ENCODE results near the gene DNMT3B.

The DNMT3B gene

GRCh38 chr20:32828029-32828680 lies 66.0 kb downstream of the DNMT3B start:
- no peak for DNase-seq

GRCh38 chr20:32829311-32830005 lies 67.3 kb downstream of the DNMT3B start:
- DNase-seq, result no peak

GRCh38 chr20:32830437-32830836 lies 68.3 kb downstream of the DNMT3B start:
- DNase-seq, result no peak

DNA sequence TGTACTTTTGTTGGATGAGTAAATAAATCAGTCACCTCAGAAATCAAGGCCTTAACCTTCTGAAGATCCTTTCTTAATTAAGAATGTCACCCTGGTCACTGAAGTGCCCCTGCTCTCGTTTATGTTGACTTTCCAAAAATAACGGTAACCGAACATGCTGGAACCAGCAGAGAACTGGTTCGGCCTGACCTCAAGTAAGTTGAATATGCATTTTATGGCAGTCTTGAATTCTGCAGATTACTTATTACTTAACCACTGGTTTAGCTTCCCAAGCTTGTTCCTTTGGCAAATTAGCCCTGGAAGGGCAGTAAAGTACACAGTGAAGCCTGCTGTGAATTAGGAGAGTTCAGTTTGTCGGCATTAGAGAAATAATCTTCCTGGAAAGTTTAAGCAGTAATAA lies 69.8 kb downstream of the DNMT3B start:
- DNase-seq, result no peak

- no peak for DNase-seq
These were observed 70.5 kb downstream of the DNMT3B start for GRCh38 chr20:32832664-32833063.

- DNase-seq, result no peak
These were observed 72.8 kb downstream of the DNMT3B start for GRCh38 chr20:32834972-32835371.

DNA sequence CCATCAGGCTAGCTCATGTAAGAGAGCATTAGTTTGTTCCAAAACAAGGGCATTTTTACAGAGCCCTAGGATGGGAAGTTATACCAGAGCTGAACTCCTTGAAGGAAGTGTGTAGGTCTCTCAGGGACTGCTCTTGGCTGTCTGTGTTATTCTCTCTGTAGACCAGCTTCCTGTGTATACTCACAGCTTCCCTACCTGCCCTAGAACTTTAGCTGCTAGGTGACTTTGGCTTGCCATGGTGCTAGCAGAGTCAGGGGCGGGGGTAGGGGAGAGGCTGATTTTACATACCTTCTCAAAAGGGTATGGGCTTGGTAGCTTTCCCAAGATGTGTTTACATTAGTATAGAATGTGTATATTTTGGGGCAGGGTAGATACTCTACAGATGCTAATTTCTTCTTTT lies 75.0 kb downstream of the DNMT3B start:
- DNase-seq, result no peak

DNA sequence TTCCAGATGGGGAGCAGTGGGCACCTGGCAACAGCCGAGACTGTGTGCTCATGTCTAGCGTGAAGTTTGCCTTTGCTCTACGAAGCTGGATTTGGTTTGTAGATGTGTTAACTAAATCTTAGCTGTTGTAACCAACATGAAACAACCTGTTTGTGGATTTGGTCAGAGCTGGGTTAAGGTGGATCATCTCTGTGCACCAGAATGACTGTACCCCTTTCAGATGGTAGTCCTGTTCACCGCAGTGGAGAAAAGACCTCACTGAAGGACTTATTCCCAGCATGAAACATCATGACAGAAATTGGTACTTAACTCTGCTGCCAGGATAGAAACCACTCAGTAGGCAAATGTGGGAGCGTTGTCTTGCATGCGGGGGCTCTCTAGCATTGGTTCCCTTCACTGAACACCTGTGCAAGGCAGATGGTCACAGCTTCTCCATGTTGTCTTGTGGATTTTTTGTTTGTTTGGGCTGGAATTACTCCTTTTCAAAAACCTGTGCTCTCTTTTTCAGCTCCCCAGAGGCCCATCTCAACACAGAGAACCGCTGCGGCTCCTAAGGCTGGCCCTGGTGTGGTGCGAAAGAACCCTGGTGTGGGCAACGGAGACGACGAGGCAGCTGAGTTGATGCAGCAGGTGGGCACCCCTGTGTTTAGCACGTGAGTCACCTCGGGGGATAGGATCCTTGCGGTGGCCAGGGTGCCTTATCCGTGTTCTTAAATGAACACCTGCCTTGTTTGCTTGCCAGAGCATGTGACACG lies 77.2 kb downstream of the DNMT3B start:
- DNase-seq, result no peak

DNA sequence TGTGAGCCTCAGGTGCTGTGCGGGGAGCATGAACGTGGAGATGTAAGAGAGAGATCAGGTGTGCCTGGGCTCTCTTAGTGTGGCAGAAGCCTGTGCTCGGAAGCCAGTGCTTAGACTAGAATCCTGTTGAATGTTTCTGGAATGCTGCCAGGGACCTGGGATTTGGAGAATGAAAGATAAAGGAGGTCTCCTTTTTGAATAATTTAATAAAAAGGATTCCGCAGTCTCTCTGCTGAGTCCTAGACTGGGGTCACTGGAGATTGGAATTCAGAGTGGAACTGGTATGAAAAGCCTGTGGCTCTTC lies 77.7 kb downstream of the DNMT3B start:
- DNase-seq, result no peak

DNA sequence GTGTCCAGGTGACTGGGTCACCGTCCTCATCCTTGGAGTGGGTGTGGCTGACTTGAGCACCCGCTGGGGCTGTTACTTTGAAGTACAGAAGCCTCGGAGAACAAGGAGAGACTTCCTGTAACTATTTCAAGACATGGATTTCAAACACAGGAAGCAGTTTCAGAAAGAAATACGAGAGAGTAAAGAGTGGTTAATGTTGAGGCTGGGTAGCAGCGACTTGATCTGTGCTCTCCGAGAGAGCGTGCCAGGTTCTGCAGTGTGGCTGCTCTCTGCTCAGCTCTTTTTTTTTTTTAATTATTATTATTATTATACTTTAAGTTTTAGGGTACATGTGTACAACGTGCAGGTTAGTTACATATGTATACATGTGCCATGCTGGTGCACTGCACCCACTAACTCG lies 79.0 kb downstream of the DNMT3B start:
- DNase-seq, result no peak

GRCh38 chr20:32841632-32842031 lies 79.4 kb downstream of the DNMT3B start:
- no peak for DNase-seq

DNA sequence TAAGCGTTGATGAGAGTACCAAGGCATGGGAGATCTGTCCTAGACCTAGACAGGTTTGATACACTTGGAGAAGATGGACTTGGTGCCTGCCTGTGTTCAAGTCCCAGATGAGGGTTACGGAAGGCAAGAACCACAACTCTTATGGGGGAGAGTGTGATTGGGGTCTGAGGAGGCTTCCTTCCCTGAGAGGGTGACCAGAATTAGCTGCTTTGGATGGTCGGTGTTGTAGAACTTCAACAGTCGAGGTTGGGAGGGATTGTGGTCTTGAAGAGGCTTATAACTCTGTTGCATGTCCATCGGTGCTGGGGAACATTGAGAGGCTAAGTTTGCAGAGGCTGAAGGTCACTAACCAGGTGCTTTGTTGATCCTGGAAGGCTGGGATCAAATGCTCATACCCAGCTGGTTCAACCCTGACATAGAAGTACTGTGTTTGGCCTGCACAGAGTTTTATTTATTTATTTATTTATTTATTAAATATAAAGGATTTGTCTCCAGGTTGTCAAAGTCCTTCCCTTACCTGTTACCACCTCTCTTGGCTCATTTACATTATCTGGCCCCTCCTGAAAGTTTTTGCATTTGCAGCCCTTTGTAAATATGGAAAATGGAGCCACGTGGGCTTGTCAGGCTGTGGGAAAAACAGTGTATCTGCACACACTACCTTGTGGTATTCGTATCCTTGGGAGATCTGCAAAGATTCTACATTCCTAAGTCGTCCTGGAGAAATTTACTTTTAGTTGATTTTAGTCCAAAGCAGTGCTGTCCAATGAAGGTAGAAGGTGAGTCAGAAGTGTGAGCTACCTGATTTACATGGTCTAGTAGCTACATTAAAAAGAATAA lies 80.7 kb downstream of the DNMT3B start:
- no peak for DNase-seq

DNA sequence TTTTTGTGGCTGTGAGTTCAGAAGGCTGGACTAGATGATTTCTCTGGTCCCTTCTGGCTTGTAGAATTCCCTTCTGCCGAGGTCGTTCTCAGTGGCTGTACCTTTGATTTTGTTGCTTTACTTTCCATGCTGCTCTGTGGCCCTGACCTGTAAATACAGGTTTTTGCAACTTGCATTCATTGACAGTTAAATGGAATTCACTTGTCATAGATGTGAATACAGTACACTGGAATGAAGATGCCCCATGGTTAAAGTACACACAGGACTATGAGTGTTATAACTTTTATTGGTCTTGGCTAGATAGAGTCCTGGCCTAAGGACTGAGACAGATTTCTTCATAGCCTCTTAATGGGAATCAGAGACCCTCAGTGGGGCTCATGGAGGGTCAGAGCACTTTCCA lies 83.6 kb downstream of the DNMT3B start:
- no peak for DNase-seq

GRCh38 chr20:32846852-32847251 lies 84.7 kb downstream of the DNMT3B start:
- DNase-seq, result no peak

GRCh38 chr20:32847964-32848363 lies 85.8 kb downstream of the DNMT3B start:
- DNase-seq, result no peak

DNA sequence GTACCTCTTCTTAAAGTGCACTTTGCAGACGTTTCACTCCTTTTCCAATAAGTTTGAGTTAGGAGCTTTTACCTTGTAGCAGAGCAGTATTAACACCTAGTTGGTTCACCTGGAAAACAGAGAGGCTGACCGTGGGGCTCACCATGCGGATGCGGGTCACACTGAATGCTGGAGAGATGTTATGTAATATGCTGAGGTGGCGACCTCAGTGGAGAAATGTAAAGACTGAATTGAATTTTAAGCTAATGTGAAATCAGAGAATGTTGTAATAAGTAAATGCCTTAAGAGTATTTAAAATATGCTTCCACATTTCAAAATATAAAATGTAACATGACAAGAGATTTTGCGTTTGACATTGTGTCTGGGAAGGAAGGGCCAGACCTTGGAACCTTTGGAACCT lies 86.7 kb downstream of the DNMT3B start:
- DNase-seq, result no peak

- no peak for DNase-seq
These were observed 87.4 kb downstream of the DNMT3B start for GRCh38 chr20:32849577-32849976.

- no peak for DNase-seq
These were observed 93.2 kb downstream of the DNMT3B start for GRCh38 chr20:32855387-32855786.

- no peak for DNase-seq
These were observed 96.0 kb downstream of the DNMT3B start for GRCh38 chr20:32858189-32858588.

Measured in activated T-cell treated with anti-CD3 and anti-CD28 coated beads, Interleukin-2, amount 50 U/mL, for 1 hour (primary cell).